Left ventricle myocardium inferior (tissue), 1 donor: Measurements from ENCODE around the gene PBX4. TPM values are rescaled to one million over a fixed set of nuclear protein-coding genes. Genes with fewer than 3 reads are reported as not detected.

ENCODE experiments used
- DNase-seq: peaks from one replicate; pipeline ENCODE4 v3.0.0-alpha.2; 2020
- H3K27ac ChIP-seq: fragments of 200-600 bp; replicated peaks from 2 replicates; pipeline ENCODE4 v1.8.0; 2021
- H3K27me3 ChIP-seq: fragments of 200-600 bp; 2 replicates; pipeline ENCODE4 v1.8.0; 2021; ENCODE audit warnings: low read depth
- H3K36me3 ChIP-seq: fragments of 200-600 bp; 2 replicates; pipeline ENCODE4 v1.8.0; 2021
- H3K4me1 ChIP-seq: fragments of 200-600 bp; 2 replicates; pipeline ENCODE4 v1.8.0; 2021
- H3K4me3 ChIP-seq: fragments of 200-600 bp; 2 replicates; pipeline ENCODE4 v1.8.0; 2021; ENCODE audit warnings: mild to moderate bottlenecking, moderate library complexity
- H3K9me3 ChIP-seq: fragments of 200-600 bp; replicated peaks from 2 replicates; pipeline ENCODE4 v1.8.0; 2021
- CTCF ChIP-seq: fragments of 200-600 bp; IDR thresholded peaks from 2 replicates; pipeline ENCODE4 v1.8.0; 2021; ENCODE audit warnings: antibody characterized with exemption, mild to moderate bottlenecking, borderline replicate concordance
- intact Hi-C: fragments of 100-400 bp; cut with micrococcal nuclease; formaldehyde crosslinking; loops from one replicate; pipeline ENCODE4 v1.11.0; 2022
- total RNA-seq: library from RNA; stranded (reverse); fragmentation: NEBNext Ultra II Directional; extraction: Animal tissue kit (Norgen Biotek cat#: 25700); gene quantifications from one replicate; pipeline ENCODE4 v1.2.1, GENCODE V29; 2021
- donor health status: DM: no; HTN: yes; CAD: no; lungs with severe emphysema.

PBX4 gene
- total RNA-seq, 1 donor from 2014 or later, result not detected

GRCh38 chr19:19549804-19550464 lies 68.6 kb downstream of the PBX4 start:
- H3K27ac ChIP-seq, result peak overlapping the region; percentile 40
- peaks cover 62% of the 10 kb centered on the region for H3K27me3 ChIP-seq
- no peak for TF ChIP-seq CTCF
- intact Hi-C loops, result no loop called here
- H3K9me3 ChIP-seq, result peaks cover 4% of the 10 kb centered on the region
- H3K36me3 ChIP-seq, result no peaks in the 10 kb centered on the region
- DNase-seq, result no peak
- H3K4me3 ChIP-seq, result no peak overlapping the region
- peaks cover 26% of the 10 kb centered on the region for H3K4me1 ChIP-seq

GRCh38 chr19:19548915-19549759 lies 69.3 kb downstream of the PBX4 start:
- Histone ChIP-seq H3K27me3 (peaks cover 65% of the 10 kb centered on the region), H3K36me3 (no peaks in the 10 kb centered on the region), H3K4me1 (peaks cover 26% of the 10 kb centered on the region), H3K27ac (peak overlapping the region; percentile 40), H3K9me3 (peaks cover 4% of the 10 kb centered on the region), H3K4me3 (no peak overlapping the region)
- TF ChIP-seq CTCF, result no peak
- no peak for DNase-seq
- intact Hi-C loops, result no loop called here

- Histone ChIP-seq H3K4me1 (peaks cover 26% of the 10 kb centered on the region), H3K27ac (peak overlapping the region; percentile 77), H3K36me3 (no peaks in the 10 kb centered on the region), H3K9me3 (peaks cover 4% of the 10 kb centered on the region), H3K4me3 (no peak overlapping the region), H3K27me3 (peaks cover 79% of the 10 kb centered on the region)
- intact Hi-C loops, result no loop called here
- no peak for TF ChIP-seq CTCF
- DNase-seq, result peak; percentile 39
Observed at GRCh38 chr19:19547674-19548336, 70.7 kb downstream of the PBX4 start.

GRCh38 chr19:19546751-19547162 lies 71.7 kb downstream of the PBX4 start:
- intact Hi-C loops, result no loop called here
- no peak for TF ChIP-seq CTCF
- DNase-seq, result peak; percentile 63
- peaks cover 4% of the 10 kb centered on the region for H3K9me3 ChIP-seq
- H3K4me3 ChIP-seq, result peak overlapping the region; percentile 11
- peaks cover 89% of the 10 kb centered on the region for H3K27me3 ChIP-seq
- no peaks in the 10 kb centered on the region for H3K36me3 ChIP-seq
- peaks cover 26% of the 10 kb centered on the region for H3K4me1 ChIP-seq
- H3K27ac ChIP-seq, result peak overlapping the region; percentile 77

GRCh38 chr19:19545707-19546106 lies 72.8 kb downstream of the PBX4 start:
- no peaks in the 10 kb centered on the region for H3K36me3 ChIP-seq
- H3K9me3 ChIP-seq, result peaks cover under 1% of the 10 kb centered on the region
- H3K27me3 ChIP-seq, result peaks cover 96% of the 10 kb centered on the region
- no peak overlapping the region for H3K27ac ChIP-seq
- H3K4me3 ChIP-seq, result no peak overlapping the region
- peaks cover 36% of the 10 kb centered on the region for H3K4me1 ChIP-seq
- no peak for DNase-seq
- no peak for TF ChIP-seq CTCF
- intact Hi-C loops, result no loop called here
